T1000 (cell line): ENCODE results near the gene ARGLU1.

ENCODE experiments used
- DNase-seq: peaks from one replicate; lab custom pipeline; 2025; ENCODE audit warnings: mixed read lengths; lab: John Stamatoyannopoulos, UW

Gene ARGLU1

GRCh38 chr13:106499896-106500295, 68.0 kb downstream of the ARGLU1 start:
- no peak for DNase-seq

GRCh38 chr13:106499113-106499512, 68.8 kb downstream of the ARGLU1 start:
- no peak for DNase-seq

GRCh38 chr13:106498571-106498970, 69.4 kb downstream of the ARGLU1 start:
- no peak for DNase-seq

- DNase-seq = no peak
Measured at GRCh38 chr13:106498158-106498557, 69.8 kb downstream of the ARGLU1 start.

- DNase-seq = no peak
Measured at GRCh38 chr13:106497079-106497478, 70.9 kb downstream of the ARGLU1 start.

- no peak for DNase-seq
Measured at GRCh38 chr13:106496072-106496997, 71.6 kb downstream of the ARGLU1 start.

GRCh38 chr13:106494936-106495335, 73.0 kb downstream of the ARGLU1 start:
- DNase-seq = no peak

- DNase-seq = no peak
Measured at GRCh38 chr13:106494506-106494905, 73.4 kb downstream of the ARGLU1 start.

GRCh38 chr13:106493533-106494220, 74.3 kb downstream of the ARGLU1 start:
- no peak for DNase-seq

- no peak for DNase-seq
Measured at GRCh38 chr13:106492588-106493475, 75.1 kb downstream of the ARGLU1 start.

GRCh38 chr13:106491928-106492587, 75.9 kb downstream of the ARGLU1 start:
- DNase-seq = no peak
